CD4-positive, alpha-beta T cell treated with Interleukin-6 for 4 hours (primary cell): ENCODE data around the gene IFNL4.
"Not testable (repeated sequence)": the region's sequence is repeated elsewhere in the genome, so short reads cannot be mapped to it uniquely, and the experiment has no call there.

ENCODE experiments used
- DNase-seq: peaks from one replicate; pipeline ENCODE4 v3.0.0-alpha.2; 2020; ENCODE audit warnings: mixed read lengths

IFNL4 gene

GRCh38 chr19:39254531-39255345, 6.1 kb upstream of the IFNL4 start:
- DNase-seq = no peak

DNA sequence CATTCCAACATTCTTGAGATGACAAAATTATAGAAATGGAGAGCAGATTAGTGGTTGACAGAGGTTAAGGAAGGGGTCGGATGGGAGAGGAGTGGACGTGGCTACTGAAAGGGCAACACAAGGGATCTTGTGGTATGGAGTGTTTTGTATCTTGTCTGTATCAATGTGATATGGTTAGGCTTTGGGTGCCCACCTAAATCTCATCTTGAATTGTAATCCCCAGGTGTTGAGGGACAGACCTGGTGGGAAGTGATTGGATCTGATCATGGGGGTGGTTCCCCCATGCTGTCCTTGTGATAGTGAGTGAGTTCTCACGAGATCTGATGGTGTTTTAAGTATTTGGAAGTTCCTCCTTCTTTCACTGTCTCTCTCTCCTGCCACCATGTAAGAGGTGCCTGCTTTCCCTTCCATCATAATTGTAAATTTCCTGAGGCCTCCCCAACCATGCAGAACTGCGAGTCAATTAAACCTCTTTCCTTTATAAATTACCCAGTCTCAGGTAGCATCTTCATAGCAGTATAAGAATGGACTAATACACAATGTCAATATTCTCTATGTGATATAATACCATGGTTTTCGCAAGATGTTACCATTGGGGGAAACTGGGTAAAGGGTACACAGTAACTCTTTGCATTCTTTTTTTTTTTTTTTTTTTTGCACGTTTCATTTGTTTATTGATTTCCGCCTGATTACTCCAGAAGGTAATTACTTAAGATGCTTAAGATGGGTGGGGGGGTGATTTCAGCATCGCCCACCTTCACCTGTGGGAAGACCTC, 4.9 kb upstream of the IFNL4 start:
- no peak for DNase-seq

- no peak for DNase-seq
Measured at GRCh38 chr19:39252458-39252857, 3.8 kb upstream of the IFNL4 start.

DNA sequence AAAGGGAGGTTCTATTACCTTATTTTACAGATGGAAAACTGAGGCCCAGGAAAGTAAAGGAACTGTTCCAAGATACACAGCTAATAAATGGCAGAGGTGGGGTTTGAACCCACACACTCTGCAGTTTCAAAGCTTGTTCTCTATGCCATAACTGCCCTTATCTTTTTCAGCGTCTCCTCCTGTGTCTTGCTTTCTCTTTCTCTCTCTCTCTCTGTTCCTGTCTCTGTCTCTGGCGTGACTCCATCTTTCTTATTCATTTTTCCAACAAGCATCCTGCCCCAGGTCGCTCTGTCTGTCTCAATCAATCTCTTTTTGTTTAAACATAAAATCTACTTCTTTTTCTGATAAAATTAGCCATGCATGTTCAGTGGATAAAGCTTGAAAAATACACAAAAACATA, 3.2 kb upstream of the IFNL4 start:
- no peak for DNase-seq

DNA sequence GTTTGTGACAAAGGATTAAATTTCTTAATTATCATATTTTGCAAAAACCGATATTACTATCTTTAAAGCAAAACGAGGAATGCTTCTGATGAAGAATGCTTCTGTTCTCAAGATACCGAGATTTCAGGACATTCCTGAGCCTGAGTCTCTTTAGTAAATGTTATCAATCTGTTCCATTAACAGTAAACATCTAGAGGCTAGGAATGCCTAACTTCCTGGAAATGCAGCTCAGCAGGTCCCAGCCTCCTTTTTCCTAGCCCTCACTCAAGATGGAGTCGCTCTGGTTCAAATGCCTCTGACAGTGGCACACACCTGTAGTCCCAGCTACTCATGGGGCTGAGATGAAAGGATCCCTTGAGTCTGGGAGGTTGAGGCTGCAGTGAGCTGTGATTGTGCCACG, 2.4 kb upstream of the IFNL4 start:
- no peak for DNase-seq

GRCh38 chr19:39247701-39248664, 673 bp downstream of the IFNL4 start:
- no peak for DNase-seq

- DNase-seq = peak; percentile 62
Measured at GRCh38 chr19:39246951-39247669, 1.5 kb downstream of the IFNL4 start.

- DNase-seq = not testable (repeated sequence)
Measured at GRCh38 chr19:39245166-39245565, 3.5 kb downstream of the IFNL4 start.

GRCh38 chr19:39244410-39245100, 4.1 kb downstream of the IFNL4 start, which contains the start of gene IFNL3:
IFNL3 (minus strand) TSS chr19:39245006; CDS start chr19:39244967, 39 bp downstream.
- DNase-seq = not testable (repeated sequence)

GRCh38 chr19:39243741-39244140, 4.9 kb downstream of the IFNL4 start:
- not testable (repeated sequence) for DNase-seq

- DNase-seq = no peak
Measured at GRCh38 chr19:39240421-39240820, 8.2 kb downstream of the IFNL4 start.

GRCh38 chr19:39238944-39239343, 9.7 kb downstream of the IFNL4 start:
- no peak for DNase-seq

DNA sequence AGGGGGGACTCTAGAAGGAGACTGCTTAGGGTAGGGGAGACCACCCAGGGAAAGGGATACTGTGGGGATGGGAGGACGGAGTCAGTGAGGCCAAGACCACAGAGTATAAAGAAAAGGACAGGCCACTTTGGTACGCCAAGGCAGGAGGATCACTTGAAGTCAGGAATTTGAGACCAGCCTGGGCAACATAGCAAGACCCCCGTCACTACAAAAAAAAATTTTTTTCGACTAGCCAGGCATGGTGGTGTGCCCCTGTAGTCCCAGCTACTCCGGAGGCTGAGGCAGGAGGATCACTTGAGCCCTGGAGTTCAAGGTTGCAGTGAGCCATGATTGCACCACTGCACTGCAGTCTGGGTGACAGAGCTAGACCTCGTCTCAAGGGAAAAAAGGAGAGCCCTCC, 10.4 kb downstream of the IFNL4 start:
- no peak for DNase-seq

DNA sequence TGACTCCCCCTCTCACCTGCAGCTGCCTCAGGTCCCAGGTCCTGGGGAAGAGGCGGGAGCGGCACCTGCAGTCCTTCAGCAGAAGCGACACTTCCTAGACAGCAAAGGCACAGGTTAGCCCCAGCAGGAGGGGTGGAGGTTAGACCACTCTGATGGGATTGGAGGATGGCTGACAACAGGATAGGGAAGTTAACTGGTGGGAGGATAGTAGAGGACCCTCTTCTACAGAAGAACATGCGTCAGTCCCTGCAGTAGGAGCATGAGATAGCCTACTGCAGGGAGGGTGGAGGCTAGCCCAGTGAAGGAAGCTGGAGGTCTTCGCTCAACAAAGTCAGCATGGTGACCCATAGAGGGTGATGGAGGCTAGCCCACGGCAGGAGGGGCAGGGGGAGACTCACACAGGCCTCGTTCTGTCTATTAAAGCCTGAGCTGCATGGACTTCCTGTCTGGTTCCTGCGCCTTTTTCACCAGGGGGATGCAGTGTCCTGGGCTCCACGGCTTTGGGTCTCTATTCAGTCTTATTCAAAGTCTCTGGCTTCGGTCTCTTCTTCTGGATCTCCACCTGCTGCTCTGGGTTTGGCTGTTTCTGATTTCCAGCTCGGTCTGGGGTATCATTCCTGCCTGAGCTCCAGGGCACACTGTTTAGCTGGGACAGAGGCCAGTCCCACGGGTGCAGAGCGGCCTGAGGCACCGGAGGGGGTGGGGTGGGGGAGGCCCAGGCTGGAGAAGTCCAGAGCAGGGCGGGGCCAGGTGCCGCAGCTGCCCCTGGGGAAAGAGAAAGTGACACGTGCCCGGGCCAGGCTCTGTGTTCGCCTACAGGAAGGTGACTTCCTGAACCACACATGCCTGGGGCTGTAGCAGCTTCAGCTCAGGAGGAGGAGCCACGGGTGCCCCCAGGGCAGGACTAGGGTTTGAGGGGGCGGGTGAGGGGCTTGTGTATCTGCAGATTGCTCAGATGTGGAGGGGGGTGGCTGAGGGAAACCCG, 11.2 kb downstream of the IFNL4 start:
- DNase-seq = peak; percentile 67

- peak; percentile 41 for DNase-seq
Measured at GRCh38 chr19:39236527-39236926, 12.1 kb downstream of the IFNL4 start.

- no peak for DNase-seq
Measured at GRCh38 chr19:39232708-39233107, 15.9 kb downstream of the IFNL4 start.

- no peak for DNase-seq
Measured at GRCh38 chr19:39230096-39230764, 18.4 kb downstream of the IFNL4 start.

- DNase-seq = no peak
Measured at GRCh38 chr19:39224910-39225309, 23.7 kb downstream of the IFNL4 start.

GRCh38 chr19:39223703-39224279, 24.9 kb downstream of the IFNL4 start:
- DNase-seq = no peak
